GM12878 (cell line): ENCODE data around the gene RIMBP2. TPM values are rescaled to one million over a fixed set of nuclear protein-coding genes. Genes with fewer than 3 reads are reported as not detected.

ENCODE experiments used
- ATAC-seq: fragments of 200-7000 bp; cut with Tn5 transposase; 3 replicates; pipeline ENCODE4 v1.9.1; 2020; ENCODE audit warnings: mild to moderate bottlenecking, moderate library complexity
- BruUV-seq: library from RNA; stranded (reverse); fragments of 400-500 nt; replicated peaks from 2 replicates; lab custom pipeline; 2021; lab: Mats Ljungman, UMichigan
- CTCF ChIA-PET: fragments of 300-600 bp; sonication (Branson Sonifier 250); formaldehyde crosslinking; extraction: SDS; loops from one replicate; lab custom pipeline; 2021; ENCODE audit warnings: inconsistent platforms; lab: Yijun Ruan, JAX
- POLR2A ChIA-PET: fragments of 350-600 bp; formaldehyde crosslinking; extraction: SDS; loops from one replicate; lab custom pipeline; 2021; ENCODE audit warnings: inconsistent platforms; lab: Charles Lee
- RAD21 ChIA-PET: fragments of 300-600 bp; sonication (Branson Sonifier 250); formaldehyde crosslinking; loops from one replicate; lab custom pipeline; 2023; ENCODE audit warnings: antibody characterized with exemption; ENCODE audit not compliant: unreplicated experiment; lab: Charles Lee
- SMC1A ChIA-PET: fragments of 300-600 bp; sonication (Branson Sonifier 250); formaldehyde crosslinking; loops from one replicate; lab custom pipeline; 2023; ENCODE audit not compliant: unreplicated experiment, uncharacterized antibody; lab: Charles Lee
- DNase-seq: peaks from one replicate; pipeline ENCODE4 v3.0.0-alpha.2; 2011; ENCODE audit warnings: low read depth, low spot score
- FAIRE-seq: peaks from 3 replicates; lab custom pipeline; 2011; peaks lifted over from hg19 to GRCh38; lab: Jason Lieb, UNC
- H2AFZ ChIP-seq: 2 replicates; pipeline ENCODE4 v1.6.0; 2011; ENCODE audit warnings: low read depth, low read length, control low read depth; ENCODE audit not compliant: control insufficient read depth
- H3K27ac ChIP-seq: 2 replicates; pipeline ENCODE4 v1.5.1; 2011; ENCODE audit warnings: control low read depth; ENCODE audit not compliant: control insufficient read depth, insufficient read depth
- H3K27me3 ChIP-seq, 2 experiments: replicated peaks in 1 of 2; 2 replicates each; pipeline versions ENCODE4 v1.6.0 to v1.6.1; 2011; ENCODE audit warnings: low read length in 1 of 2; ENCODE audit not compliant: control insufficient read depth in 2 of 2, insufficient read depth in 2 of 2
- H3K36me3 ChIP-seq, 2 experiments: 2 replicates each; pipeline ENCODE4 v1.5.1; 2011; ENCODE audit warnings: low read length in 1 of 2; ENCODE audit not compliant: control insufficient read depth in 2 of 2, insufficient read depth in 2 of 2
- H3K4me1 ChIP-seq: 2 replicates; pipeline ENCODE4 v1.6.1; 2011; ENCODE audit warnings: mild to moderate bottlenecking, low read length, moderate library complexity, mixed read lengths; ENCODE audit not compliant: control insufficient read depth, insufficient read depth
- H3K4me2 ChIP-seq: 2 replicates; pipeline ENCODE4 v1.6.0; 2011; ENCODE audit warnings: control low read depth; ENCODE audit not compliant: control insufficient read depth, insufficient read depth
- H3K4me3 ChIP-seq: fragments of 200-600 bp; sonication (generic); 2 replicates; pipeline ENCODE4 v1.5.1; 2016
- H3K79me2 ChIP-seq: 2 replicates; pipeline ENCODE4 v1.6.0; 2011; ENCODE audit warnings: low read length; ENCODE audit not compliant: control insufficient read depth, insufficient read depth
- H3K9ac ChIP-seq: 2 replicates; pipeline ENCODE4 v1.8.0; 2011; ENCODE audit warnings: low read length, control low read depth, mixed read lengths; ENCODE audit not compliant: control insufficient read depth, insufficient read depth
- H3K9me3 ChIP-seq: replicated peaks from 3 replicates; pipeline ENCODE4 v1.5.1; 2011; ENCODE audit warnings: mild to moderate bottlenecking, low read length; ENCODE audit not compliant: control insufficient read depth, insufficient read depth
- H4K20me1 ChIP-seq: 2 replicates; pipeline ENCODE4 v1.6.0; 2011; ENCODE audit not compliant: control insufficient read depth, insufficient read depth
- IKZF2 ChIP-seq, 2 experiments: fragments of 450-650 bp; IDR thresholded peaks; 2 replicates each; pipeline ENCODE4 v1.6.1; 2017; ENCODE audit warnings: mild to moderate bottlenecking in 2 of 2, moderate library complexity in 2 of 2
- IRF5 ChIP-seq: fragments of 450-650 bp; IDR thresholded peaks from 2 replicates; pipeline ENCODE4 v1.6.1; 2017; ENCODE audit warnings: borderline replicate concordance
- NRF1 ChIP-seq: conservative IDR thresholded peaks from 2 replicates; pipeline ENCODE4 v1.6.1; 2011; ENCODE audit warnings: mild to moderate bottlenecking, low read depth, low read length, improper control_type of control experiment
- PBX3 ChIP-seq: IDR thresholded peaks from 2 replicates; pipeline ENCODE4 v1.6.1; 2011; ENCODE audit warnings: mild to moderate bottlenecking, low read depth, low read length, moderate library complexity; ENCODE audit not compliant: insufficient replicate concordance
- POLR2AphosphoS5 ChIP-seq: IDR thresholded peaks from 2 replicates; pipeline ENCODE4 v1.6.1; 2011; ENCODE audit warnings: mild to moderate bottlenecking, low read length, inconsistent platforms
- RELA ChIP-seq: fragments of 450-650 bp; IDR thresholded peaks from 2 replicates; pipeline ENCODE4 v1.8.0; 2014; ENCODE audit warnings: borderline replicate concordance; ENCODE audit not compliant: partially characterized antibody
- SKIL ChIP-seq: fragments of 450-650 bp; IDR thresholded peaks from 2 replicates; pipeline ENCODE4 v1.6.1; 2017; ENCODE audit warnings: mild to moderate bottlenecking, low read depth, inconsistent platforms; ENCODE audit not compliant: poor library complexity, severe bottlenecking
- SREBF1 ChIP-seq: IDR thresholded peaks from 2 replicates; pipeline ENCODE4 v1.6.1; 2012; ENCODE audit warnings: mild to moderate bottlenecking, low read length
- SUZ12 ChIP-seq: fragments of 200-600 bp; sonication (generic); IDR thresholded peaks from one replicate; pipeline ENCODE4 v1.6.1; 2018; ENCODE audit warnings: antibody characterized with exemption, mild to moderate bottlenecking; ENCODE audit not compliant: unreplicated experiment
- TCF3 ChIP-seq: IDR thresholded peaks from 2 replicates; pipeline ENCODE4 v1.6.1; 2012; ENCODE audit warnings: low read depth, mild to moderate bottlenecking, low read length, borderline replicate concordance; ENCODE audit not compliant: insufficient read depth
- YY1 ChIP-seq: IDR thresholded peaks from 2 replicates; pipeline ENCODE4 v1.6.1; 2011; ENCODE audit warnings: low read depth, mild to moderate bottlenecking, low read length
- ZNF274 ChIP-seq: IDR thresholded peaks from one replicate; pipeline ENCODE4 v1.8.0; 2011; ENCODE audit not compliant: insufficient read length, insufficient read depth
- ZNF384 ChIP-seq: IDR thresholded peaks from 2 replicates; pipeline ENCODE4 v1.6.1; 2012; ENCODE audit warnings: low read depth, mild to moderate bottlenecking, low read length, improper control_type of control experiment, borderline replicate concordance
- ZZZ3 ChIP-seq: IDR thresholded peaks from 2 replicates; pipeline ENCODE4 v1.6.1; 2011; ENCODE audit warnings: low read depth; ENCODE audit not compliant: control insufficient read depth, insufficient read length
- WGBS: methylation state at CpG from one replicate; pipeline ENCODE4 v1.1.6; 2016; ENCODE audit warnings: low lambda C conversion rate; ENCODE audit not compliant: insufficient replicate concordance, insufficient coverage; ENCODE audit errors: missing lambda C conversion rate; 5-methylcytosine and 5-hydroxymethylcytosine counted together
- in situ Hi-C: fragments of 300-500 bp; cut with MboI; formaldehyde crosslinking; loops from 9 replicates; pipeline ENCODE4 v1.14.3; 2018; ENCODE audit warnings: mixed read lengths
- intact Hi-C: fragments of 100-400 bp; cut with micrococcal nuclease; formaldehyde crosslinking; loops from one replicate; pipeline ENCODE4 v1.14.2; 2022; ENCODE audit not compliant: unreplicated experiment
- polyA plus RNA-seq, 11 experiments: library from polyadenylated mRNA; depleted of rRNA in 4 of 11; unstranded in 6 of 11; stranded (reverse) in 5 of 11; fragments of >200 nt; fragmentation: Nextera tagmentation in 4 of 11; fragmentation: Illumina TruSeq in 1 of 11; extraction: Ambion mirVana in 4 of 11; extraction: Trizol in 1 of 11; gene quantifications; 1 replicate in 1 of 11; 2 replicates in 10 of 11; pipeline versions ENCODE4 v1.2.1 to v1.2.3, GENCODE V29; 2011 to 2016; ENCODE audit warnings: inconsistent platforms in 2 of 11, missing spikeins in 2 of 11, low read depth in 1 of 11
- total RNA-seq, 4 experiments: library from RNA; depleted of rRNA in 3 of 4; stranded (reverse); fragments of >200 nt in 3 of 4; fragmentation: Illumina TruSeq in 1 of 4; extraction: Trizol in 1 of 4; gene quantifications; 2 replicates each; pipeline versions ENCODE4 v1.2.1 to v1.2.3, GENCODE V29; 2013 to 2021

RIMBP2 gene
- total and polyA plus RNA-seq, 10 of the 15 experiments (the other 5 are each of a cell fraction or from before 2014, with no cell fraction given), result 0.04 to 2.9 (median 0.07) TPM; not detected in 1

DNA sequence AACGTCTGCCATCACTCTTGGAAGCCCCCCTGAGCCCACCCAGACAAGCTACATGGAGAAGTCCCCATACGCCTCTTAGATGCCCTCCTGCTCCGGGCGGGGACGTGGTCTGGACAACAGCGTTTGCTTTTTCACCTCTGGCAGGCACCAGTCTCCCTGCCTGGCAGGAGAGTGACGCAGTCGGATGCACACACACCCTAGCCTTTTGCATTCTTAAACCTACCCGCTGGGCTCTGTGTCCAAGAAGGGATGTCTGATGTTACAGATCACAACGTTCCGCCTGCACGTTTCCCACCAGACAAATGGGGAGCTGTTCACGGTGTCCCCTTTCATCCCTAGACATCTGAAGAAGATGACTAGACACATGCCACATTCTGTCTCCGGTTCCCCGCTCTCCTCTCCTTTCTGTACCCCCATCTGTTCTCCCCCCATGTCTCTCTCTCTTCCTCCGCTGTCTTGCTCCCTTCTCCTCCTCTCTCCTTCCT lies 100.2 kb downstream of the RIMBP2 start:
- FAIRE-seq, result no peak
- no peak overlapping the region for H3K4me2 ChIP-seq
- no peaks in the 10 kb centered on the region for H3K27me3 ChIP-seq
- RAD21 ChIA-PET, result no interaction called here
- no peak for TF ChIP-seq SREBF1
- no peak for TF ChIP-seq SKIL
- TF ChIP-seq TCF3, result no peak
- no peak for TF ChIP-seq ZZZ3
- no peak for TF ChIP-seq SUZ12
- TF ChIP-seq YY1, result no peak
- no peak for TF ChIP-seq ZNF384
- TF ChIP-seq IRF5, result no peak
- TF ChIP-seq RELA, result no peak
- TF ChIP-seq ZNF274, result no peak
- no peak for TF ChIP-seq IKZF2 (IDR thresholded peaks at IDR 0.05)
- no peak for TF ChIP-seq NRF1
- no peak for TF ChIP-seq POLR2AphosphoS5
- no peak for TF ChIP-seq PBX3
- SMC1A ChIA-PET, result no interaction called here
- no peak overlapping the region for H3K27ac ChIP-seq
- no peaks in the 10 kb centered on the region for H3K79me2 ChIP-seq
- DNase-seq, result no peak
- no TSS peak for BruUV-seq
- WGBS, result 50% methylated on average over 16 of the region's 16 CpGs
- in situ Hi-C loops (no loop called here), intact Hi-C loops (no loop called here)
- H4K20me1 ChIP-seq, result no peaks in the 10 kb centered on the region
- POLR2A ChIA-PET, result no interaction called here
- H3K4me3 ChIP-seq, result no peak overlapping the region
- no peaks in the 10 kb centered on the region for H3K9me3 ChIP-seq
- H2AFZ ChIP-seq, result no peak overlapping the region
- no peaks in the 10 kb centered on the region for H3K4me1 ChIP-seq
- CTCF ChIA-PET, result no interaction called here
- no peak for ATAC-seq
- H3K36me3 ChIP-seq, result no peaks in the 10 kb centered on the region
- no peak overlapping the region for H3K9ac ChIP-seq
